Measurements from ENCODE around the gene MPPED1. TPM values are rescaled to one million over a fixed set of nuclear protein-coding genes. Genes with fewer than 3 reads are reported as not detected.

The MPPED1 gene
- total RNA-seq, 1 experiment from 2014 or later: not detected

DNA sequence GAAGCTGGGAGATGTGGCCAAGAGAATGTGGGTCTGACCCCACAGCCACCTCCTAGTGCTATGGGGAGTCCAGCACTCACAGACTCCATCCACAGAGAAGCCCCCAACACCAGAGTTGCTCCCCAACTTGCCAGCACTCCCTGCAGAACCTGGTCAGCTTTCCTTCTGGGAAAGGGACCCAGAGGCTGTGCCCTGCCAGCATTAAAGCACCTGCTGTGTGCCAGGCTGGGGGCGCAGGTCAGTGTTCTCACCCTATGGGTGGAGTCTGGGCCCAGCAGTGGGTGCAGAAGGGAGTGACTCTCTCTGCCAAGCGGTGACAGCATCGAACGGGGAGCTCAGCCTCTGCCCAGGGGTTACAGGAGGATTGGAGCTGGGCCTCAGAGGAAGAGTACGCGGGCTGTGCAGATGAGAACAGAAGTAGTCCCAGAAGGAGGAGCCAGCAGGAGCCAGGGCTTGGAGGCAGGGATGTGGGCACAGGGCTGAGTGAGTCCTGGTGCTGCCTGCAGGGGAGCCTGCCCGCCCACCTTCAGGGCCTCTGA is 114.4 kb downstream of the MPPED1 start:
- Histone ChIP-seq H3K4me3 (no peak overlapping the region), H3K9me3 (no peaks in the 10 kb centered on the region), H3K36me3 (no peaks in the 10 kb centered on the region), H3K27me3 (no peaks in the 10 kb centered on the region)
- DNase-seq: no peak

DNA sequence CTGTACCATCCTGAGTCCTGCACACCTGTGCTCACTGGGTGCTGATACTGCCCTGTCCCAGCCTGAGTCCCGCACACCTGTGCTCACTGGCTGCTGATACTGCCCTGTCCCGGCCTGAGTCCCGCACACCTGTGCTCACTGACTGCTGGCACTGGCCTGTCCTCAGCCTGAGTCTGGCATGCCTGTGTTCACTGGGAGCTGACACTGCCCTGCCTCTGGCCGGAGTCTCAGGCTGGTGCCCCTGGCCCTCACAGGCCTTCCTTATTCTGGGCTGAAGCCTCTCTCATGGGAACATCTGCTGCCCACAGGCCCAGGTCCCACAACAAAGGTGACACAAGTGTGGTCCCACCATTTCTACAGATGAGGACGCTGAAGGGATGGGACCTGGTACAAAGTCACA is 115.1 kb downstream of the MPPED1 start:
- DNase-seq: no peak
- H3K4me3 ChIP-seq: no peak overlapping the region

DNA sequence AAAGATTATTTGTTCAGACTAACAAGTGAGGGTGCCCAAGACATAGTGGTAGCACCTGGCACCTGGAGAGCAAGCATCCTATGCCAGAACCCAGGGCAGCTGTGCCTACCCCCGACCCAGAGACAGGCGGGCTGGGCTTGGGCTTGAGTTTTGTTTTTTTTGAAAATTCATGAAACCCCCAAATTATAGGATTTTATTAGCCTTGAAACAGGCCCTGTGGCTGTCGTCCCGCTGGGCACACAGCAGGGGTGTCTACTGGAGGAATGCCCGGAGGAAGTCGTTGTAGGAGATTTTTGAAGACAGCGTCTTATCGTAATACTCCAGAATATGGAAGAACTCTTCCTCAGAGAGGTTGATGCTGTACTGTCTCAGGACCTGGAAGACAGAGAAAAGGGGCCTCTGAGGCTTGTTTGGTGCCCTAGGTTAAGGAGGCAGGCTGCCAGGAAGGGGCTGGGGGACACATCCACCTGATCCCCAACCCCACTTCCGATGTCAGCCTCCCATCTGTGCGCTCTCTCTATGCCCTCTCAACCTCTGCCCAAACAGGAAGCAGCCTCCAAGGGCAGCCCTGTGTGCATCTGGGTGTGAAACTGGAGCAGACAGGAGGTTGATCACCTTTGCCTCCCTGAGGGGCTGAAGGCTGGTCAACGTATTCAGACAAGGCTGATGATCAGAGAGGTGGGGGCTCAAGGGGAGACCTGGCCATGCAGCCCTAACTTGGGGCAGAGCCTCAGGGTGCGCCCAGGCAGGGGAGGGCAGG is 117.0 kb downstream of the MPPED1 start:
- H3K27me3 ChIP-seq: no peaks in the 10 kb centered on the region
- no peaks in the 10 kb centered on the region for H3K9me3 ChIP-seq
- H3K4me3 ChIP-seq: no peak overlapping the region
- H3K36me3 ChIP-seq: no peaks in the 10 kb centered on the region
- no peak for DNase-seq

More for the DNA sequence above, 115.1 kb downstream of the MPPED1 start:
- H3K36me3 ChIP-seq: no peaks in the 10 kb centered on the region
- no peaks in the 10 kb centered on the region for H3K27me3 ChIP-seq
- H3K9me3 ChIP-seq: no peaks in the 10 kb centered on the region

DNA sequence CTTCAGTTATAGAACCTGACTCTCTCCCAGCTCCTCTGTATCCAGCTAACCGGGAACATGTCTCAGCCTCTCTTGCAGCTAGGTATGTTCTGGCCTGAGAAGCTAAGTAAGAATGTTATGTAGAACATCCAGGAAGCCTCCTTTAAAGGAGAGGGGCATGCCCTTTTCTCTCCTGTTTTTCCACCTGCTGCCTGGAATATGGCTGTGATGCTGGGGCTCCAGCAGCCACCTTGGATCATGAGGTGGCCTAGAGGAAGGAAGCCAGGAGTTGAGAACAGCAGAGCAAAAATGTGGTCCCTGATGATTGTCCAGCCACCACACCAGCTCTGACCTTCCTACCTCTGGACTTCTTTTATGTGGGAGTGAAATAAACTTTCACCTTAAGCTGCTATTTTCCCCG is 117.6 kb downstream of the MPPED1 start:
- H3K36me3 ChIP-seq: no peaks in the 10 kb centered on the region
- no peaks in the 10 kb centered on the region for H3K9me3 ChIP-seq

DNA sequence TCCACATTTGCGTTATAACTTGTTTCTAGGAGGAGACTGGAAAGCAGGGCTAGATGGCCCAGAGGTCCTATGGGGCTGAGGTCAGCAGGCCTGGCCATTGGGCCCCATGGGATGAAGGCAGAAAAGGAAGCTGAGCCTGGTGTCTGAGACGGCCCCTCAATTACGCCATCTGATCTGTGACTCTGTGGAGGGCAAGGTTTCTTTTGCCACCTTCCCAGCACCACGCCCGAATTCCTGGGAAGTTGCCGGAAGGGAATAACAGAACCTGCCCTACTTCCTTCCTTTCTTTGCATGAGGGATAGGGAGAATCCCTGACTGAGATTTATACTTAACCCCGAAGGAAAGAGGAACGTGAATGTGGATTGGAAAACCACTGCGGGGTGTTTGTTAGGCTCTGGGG is 118.1 kb downstream of the MPPED1 start:
- Histone ChIP-seq H3K27me3 (no peaks in the 10 kb centered on the region), H3K36me3 (no peaks in the 10 kb centered on the region), H3K9me3 (no peaks in the 10 kb centered on the region), H3K4me3 (no peak overlapping the region)
- DNase-seq: no peak

More for the DNA sequence above, 117.6 kb downstream of the MPPED1 start:
- no peak overlapping the region for H3K4me3 ChIP-seq
- DNase-seq: no peak
- H3K27me3 ChIP-seq: no peaks in the 10 kb centered on the region

DNA sequence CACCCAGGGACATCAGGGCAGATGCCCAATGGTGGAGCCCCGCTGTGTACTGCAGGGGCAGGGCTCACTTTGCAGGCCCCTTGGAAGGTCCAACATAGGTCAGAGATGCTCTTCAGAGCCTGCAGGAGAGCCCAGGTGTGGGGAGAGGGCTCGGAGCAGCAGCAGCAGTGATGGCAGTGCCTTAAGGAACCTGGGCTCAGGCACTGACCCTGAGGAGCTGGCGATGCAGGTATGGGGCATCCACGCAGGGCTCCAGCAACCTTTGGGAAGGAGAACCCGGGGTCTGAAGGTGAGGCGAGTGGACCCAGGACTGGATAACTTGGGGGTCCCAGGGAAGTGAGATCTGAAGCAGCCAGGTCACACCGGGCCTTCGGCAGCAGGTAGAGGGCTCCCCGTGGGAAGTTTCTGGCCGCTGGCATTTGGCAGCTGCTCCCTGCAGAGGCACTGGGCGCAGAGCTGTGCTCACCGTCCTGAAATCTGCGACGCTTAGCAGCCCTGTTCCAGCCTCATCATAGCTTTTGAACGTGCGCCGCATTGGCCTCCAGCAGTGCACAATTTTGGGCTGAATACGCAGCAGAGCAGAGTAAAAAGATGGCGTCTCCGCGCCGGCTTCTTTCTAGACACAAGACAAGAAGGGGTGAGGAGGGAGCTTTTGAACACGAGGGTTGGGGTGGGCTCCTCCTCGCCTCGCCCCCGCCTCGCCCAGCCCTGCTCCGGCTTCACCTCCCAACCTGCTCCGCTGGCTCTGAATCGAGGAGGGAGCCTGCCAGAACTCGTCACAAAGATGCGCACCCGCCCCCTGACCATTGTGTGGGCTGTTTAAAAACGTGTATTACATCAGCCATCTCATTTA is 118.8 kb downstream of the MPPED1 start:
- no peak for DNase-seq
- H3K36me3 ChIP-seq: no peaks in the 10 kb centered on the region
- H3K4me3 ChIP-seq: no peak overlapping the region
- no peaks in the 10 kb centered on the region for H3K9me3 ChIP-seq
- H3K27me3 ChIP-seq: no peaks in the 10 kb centered on the region

DNA sequence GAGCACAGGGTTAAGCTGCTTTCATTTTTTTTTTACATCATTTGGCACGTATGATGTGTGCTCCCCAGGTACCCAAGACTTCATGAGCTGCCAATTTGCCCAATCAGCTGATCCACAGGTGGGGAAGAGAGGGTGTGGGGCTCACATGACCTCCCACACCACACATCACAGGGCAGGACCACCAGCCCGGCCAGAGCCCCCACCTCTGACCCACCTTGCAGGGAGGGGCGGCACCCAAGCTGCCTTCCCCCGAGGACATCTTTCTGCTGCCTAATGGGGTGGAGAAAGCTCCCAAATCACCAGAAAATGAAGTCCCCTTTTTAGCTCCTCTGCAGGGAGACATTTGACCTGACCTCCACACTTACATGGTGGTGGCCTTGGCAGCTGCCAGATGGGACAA is 119.8 kb downstream of the MPPED1 start:
- Histone ChIP-seq H3K36me3 (no peaks in the 10 kb centered on the region), H3K27me3 (no peaks in the 10 kb centered on the region), H3K4me3 (no peak overlapping the region), H3K9me3 (no peaks in the 10 kb centered on the region)
- DNase-seq: no peak

DNA sequence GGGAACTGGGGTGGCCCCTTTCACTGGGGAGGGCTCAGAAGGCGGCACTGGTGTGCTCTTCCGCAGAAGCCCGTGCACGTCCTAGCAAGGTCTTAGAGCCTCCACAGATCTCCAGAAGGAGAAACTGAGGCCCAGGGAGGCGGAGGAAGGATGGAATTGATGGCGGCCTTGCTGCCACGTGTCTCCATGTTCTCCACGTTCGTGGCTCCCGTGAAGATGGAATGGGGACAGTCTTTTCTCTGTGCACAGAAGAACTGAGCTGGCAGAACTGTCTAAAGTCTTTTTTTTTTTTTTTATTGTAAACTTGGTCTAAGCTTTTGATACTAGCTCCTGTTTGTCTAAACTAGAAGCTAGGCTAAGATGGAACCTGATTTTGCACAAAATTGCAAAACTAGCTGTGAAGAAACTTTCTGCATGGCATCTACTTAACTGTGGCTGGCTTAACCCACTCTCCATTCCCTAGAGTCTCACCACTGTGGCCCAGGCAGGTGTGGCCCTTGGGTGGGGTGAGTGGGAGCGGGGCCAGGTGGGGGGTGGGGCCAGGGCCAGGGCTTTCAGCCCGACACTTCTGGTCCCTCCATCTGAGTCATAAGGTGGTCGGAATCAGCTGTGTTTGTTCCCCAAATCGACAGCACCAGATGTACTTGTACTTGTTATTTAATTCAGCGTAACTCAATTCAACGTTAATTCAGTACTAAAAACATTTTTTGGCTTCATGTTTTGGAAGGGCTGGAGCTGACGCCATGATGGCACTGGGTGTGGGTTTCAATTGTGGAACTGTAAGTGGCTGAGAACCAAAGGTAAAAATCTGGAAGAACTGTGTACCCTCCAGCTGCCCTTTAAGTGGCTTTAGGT is 120.7 kb downstream of the MPPED1 start:
- H3K27me3 ChIP-seq: no peaks in the 10 kb centered on the region
- no peak for DNase-seq
- H3K9me3 ChIP-seq: no peaks in the 10 kb centered on the region
- no peaks in the 10 kb centered on the region for H3K36me3 ChIP-seq
- no peak overlapping the region for H3K4me3 ChIP-seq

DNA sequence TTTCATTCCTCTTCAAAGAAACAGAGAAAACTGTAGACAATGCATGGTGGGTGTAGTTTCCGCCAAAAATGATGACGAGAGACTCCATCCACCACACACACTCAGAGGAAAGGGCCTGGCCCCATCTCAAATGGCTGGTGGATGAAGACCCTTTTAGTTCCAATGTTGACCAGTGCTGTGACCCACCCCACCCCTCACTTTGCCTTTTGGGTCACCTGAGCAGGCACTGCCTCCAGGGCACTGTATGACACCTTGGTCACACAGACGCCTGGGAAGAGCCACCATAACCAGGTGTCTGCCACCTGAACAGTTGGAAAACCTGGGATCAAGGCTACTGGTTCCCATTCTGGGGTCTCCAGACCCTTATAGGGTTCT is 121.3 kb downstream of the MPPED1 start:
- no peaks in the 10 kb centered on the region for H3K9me3 ChIP-seq
- H3K36me3 ChIP-seq: no peaks in the 10 kb centered on the region
- DNase-seq: no peak
- no peak overlapping the region for H3K4me3 ChIP-seq
- H3K27me3 ChIP-seq: no peaks in the 10 kb centered on the region

DNA sequence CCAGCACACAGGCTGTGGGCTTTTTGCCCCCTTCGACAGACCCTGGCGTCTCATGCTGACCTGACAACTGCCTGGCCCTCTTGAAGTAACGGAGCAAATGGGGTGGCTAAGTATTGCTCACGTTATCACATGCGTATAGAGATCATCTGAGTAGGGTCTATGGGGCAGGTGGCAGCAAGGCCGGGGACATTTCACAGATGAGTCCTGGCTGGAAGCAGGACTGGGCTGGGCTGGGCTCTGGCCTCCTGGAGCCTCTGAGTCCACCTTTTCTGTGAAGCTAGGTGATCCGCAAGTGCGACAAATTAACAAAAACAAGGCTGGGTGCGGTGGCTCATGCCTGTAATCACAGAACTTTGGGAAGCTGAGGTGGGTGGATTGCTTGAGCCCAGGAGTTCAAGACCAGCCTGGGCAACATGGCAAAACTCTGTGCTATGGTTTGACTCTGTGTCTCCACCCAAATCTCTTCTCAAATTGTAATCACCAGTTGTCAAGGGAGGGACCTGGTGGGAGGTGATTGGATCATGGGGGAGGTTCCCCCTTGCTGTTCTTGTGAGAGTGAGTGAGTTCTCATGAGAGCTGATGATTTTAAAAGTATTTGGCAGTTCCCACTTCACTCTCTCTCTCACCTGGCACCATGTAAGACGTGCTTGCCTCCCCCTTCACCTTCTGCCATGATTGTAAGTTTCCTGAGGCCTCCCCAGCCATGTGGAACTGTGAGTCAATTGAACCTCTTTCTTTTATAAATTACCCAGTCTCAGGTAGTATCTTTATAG is 122.0 kb downstream of the MPPED1 start:
- no peak for DNase-seq
- Histone ChIP-seq H3K27me3 (no peaks in the 10 kb centered on the region), H3K4me3 (no peak overlapping the region), H3K36me3 (no peaks in the 10 kb centered on the region), H3K9me3 (no peaks in the 10 kb centered on the region)

DNA sequence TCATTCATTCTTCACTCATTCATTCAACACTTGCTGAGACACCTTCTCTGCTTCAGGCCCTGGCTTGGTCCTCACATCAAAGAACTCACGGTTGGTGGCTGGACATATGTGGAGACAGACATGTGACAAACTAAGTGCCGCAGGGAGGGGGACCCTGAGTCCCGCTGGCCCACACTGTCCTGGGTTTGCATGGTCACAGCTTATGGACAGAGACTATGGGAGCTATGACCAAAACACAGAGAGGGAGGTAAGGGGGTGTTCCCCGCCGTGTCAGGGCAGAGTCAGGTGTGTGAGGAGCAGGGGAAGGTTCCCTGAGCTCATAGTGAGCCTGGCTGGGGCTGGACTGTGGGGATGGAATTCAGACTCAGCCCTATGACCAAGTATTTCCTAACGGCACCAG is 123.1 kb downstream of the MPPED1 start:
- Histone ChIP-seq H3K9me3 (no peaks in the 10 kb centered on the region), H3K4me3 (no peak overlapping the region), H3K27me3 (no peaks in the 10 kb centered on the region), H3K36me3 (no peaks in the 10 kb centered on the region)
- no peak for DNase-seq

DNA sequence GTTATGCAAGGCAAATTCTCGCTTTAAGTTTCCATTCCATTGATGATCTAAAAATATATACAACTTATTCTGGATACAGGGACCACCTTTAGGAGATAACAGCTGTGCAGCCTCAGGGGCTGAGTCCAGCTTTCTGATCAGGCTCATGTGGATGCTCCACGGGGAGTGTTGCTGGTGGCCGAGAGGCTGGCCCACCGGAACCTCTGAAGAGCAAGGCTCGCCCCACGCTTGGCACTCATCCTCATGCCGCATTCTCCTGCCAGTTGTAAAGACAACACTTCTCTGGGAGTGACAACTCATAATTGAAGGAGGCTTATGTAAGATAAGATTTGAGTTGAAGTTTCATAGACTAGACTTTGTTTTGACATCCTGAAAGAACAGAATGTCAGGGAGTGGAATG is 123.5 kb downstream of the MPPED1 start:
- Histone ChIP-seq H3K9me3 (no peaks in the 10 kb centered on the region), H3K27me3 (no peaks in the 10 kb centered on the region), H3K36me3 (no peaks in the 10 kb centered on the region), H3K4me3 (no peak overlapping the region)
- DNase-seq: no peak

DNA sequence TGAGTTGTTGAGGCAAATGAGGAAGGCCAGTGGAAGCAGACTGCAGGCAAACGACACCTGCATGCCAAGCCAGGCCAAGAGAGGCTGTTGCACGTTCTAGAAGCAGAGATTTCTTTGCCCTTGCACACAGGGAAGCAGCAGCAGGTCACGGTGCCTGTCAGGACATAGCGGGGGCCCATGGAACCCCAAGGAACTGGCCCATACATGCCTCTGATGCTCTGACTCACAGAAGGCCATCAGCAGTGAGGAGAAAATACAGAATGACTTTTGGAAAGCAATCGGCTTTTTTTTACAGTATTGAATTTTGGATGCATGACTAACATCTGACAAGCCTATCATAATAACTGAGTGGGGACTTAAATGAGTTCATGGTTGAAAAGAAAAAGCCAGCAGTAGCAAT is 123.9 kb downstream of the MPPED1 start:
- Histone ChIP-seq H3K36me3 (no peaks in the 10 kb centered on the region), H3K27me3 (no peaks in the 10 kb centered on the region), H3K4me3 (no peak overlapping the region), H3K9me3 (no peaks in the 10 kb centered on the region)
- no peak for DNase-seq

DNA sequence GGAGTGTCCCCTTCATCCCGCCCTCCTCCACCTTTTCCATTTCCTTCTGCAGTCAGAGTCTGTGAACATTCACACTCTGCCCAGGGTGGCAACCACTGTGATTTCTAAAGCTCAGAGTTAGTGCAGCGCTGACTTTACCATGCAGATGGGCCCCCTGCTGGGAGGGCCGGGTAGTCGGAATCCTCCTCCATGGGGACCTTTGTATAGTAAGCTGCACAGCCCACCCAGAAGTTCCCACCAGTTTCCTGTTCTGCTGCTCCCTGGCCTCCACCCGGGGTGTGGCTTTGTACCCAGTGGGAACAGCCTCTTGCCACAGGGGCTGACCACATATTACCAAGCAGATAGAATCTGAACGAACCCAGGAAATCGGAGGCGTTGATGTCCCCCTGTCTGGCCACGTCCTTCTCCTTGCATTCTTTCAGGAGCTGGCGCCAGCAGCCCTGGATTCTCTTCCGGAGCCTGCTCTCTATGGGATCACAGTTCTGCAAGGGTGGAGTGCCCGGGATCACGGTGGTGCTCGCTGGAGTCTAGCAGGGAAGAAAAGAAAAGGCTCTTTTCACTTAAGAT is 125.3 kb downstream of the MPPED1 start:
- H3K4me3 ChIP-seq: no peak overlapping the region

DNA sequence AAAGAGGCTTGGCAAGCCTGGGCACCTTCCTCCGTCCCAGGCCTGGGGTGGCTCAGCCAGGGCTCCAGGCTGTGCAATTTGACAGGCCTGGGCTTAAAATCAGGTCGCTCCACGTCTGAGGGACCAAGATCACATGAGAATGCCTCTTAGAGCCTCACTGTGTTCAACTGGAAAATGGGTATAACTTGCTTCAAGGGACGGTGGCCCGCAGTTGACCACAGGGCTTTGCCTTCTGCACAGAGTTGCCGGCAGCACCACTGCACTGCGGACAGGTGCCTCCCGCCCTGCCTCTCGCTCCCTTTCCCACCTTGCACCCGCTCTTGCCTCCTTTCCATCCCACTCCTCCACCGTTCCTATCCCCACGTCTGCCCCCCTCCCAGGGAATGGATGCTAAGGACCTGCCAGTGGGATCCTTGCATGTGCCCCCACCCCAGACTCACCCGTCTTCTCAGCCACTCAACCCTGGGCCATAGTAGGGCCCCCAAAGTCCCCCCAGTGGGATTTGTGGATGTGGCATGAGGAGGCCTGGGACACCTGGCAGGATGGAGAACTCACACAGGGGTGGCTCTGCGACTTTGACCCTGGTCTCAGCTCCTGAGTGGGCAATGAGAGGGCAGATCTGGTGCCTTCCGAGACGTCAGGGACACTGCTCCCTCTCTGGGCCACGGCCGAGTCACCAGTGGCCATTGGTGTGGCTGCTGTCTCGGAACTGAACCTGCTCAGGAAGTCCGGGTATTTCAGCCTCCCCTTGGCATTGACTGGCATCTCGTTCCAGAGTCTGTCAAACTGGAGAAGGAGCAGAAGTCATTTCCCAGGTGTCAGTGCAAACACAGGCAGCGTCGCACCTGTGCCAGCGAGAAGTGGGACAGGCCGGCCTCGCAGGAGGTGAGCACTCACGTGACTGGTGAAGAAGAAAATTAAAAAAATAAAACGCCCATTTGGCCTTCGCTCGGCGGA is 128.0 kb downstream of the MPPED1 start:
- H3K4me3 ChIP-seq: no peak overlapping the region
- no peaks in the 10 kb centered on the region for H3K9me3 ChIP-seq
- DNase-seq: no peak
- no peaks in the 10 kb centered on the region for H3K36me3 ChIP-seq
- no peaks in the 10 kb centered on the region for H3K27me3 ChIP-seq

More for the DNA sequence above, 125.3 kb downstream of the MPPED1 start:
- DNase-seq: no peak
- Histone ChIP-seq H3K27me3 (no peaks in the 10 kb centered on the region), H3K9me3 (no peaks in the 10 kb centered on the region), H3K36me3 (no peaks in the 10 kb centered on the region)

All from MG63 (cell line).